IPS-NIHi11 (cell line): ENCODE measurements around the gene DNMT3A.

ENCODE experiments used
- DNase-seq: peaks from one replicate; pipeline ENCODE4 v3.0.0; 2012; ENCODE audit warnings: mixed read lengths, low spot score

The DNMT3A gene

GRCh38 chr2:25257032-25257552 is 84.6 kb downstream of the DNMT3A start:
- no peak for DNase-seq

- no peak for DNase-seq
Observed at GRCh38 chr2:25256488-25256875, 85.2 kb downstream of the DNMT3A start.

- DNase-seq: no peak
Observed at GRCh38 chr2:25255745-25256487, 85.8 kb downstream of the DNMT3A start.

- DNase-seq: no peak
Observed at GRCh38 chr2:25254961-25255360, 86.8 kb downstream of the DNMT3A start.

- DNase-seq: no peak
Observed at GRCh38 chr2:25253153-25253626, 88.5 kb downstream of the DNMT3A start.

- DNase-seq: peak; percentile 97
Observed at GRCh38 chr2:25252291-25253152, 89.2 kb downstream of the DNMT3A start.

GRCh38 chr2:25251422-25252273 is 90.1 kb downstream of the DNMT3A start:
- peak; percentile 46 for DNase-seq

- peak; percentile 66 for DNase-seq
Observed at GRCh38 chr2:25251071-25251421, 90.7 kb downstream of the DNMT3A start.

GRCh38 chr2:25250331-25251070 is 91.2 kb downstream of the DNMT3A start:
- peak; percentile 48 for DNase-seq

GRCh38 chr2:25249785-25250184 is 91.9 kb downstream of the DNMT3A start:
- no peak for DNase-seq

- DNase-seq: no peak
Observed at GRCh38 chr2:25247792-25248512, 93.8 kb downstream of the DNMT3A start.

- no peak for DNase-seq
Observed at GRCh38 chr2:25246558-25247290, 95.0 kb downstream of the DNMT3A start.

- no peak for DNase-seq
Observed at GRCh38 chr2:25246001-25246400, 95.7 kb downstream of the DNMT3A start.

GRCh38 chr2:25245141-25245540 is 96.6 kb downstream of the DNMT3A start:
- no peak for DNase-seq

GRCh38 chr2:25243995-25244394 is 97.7 kb downstream of the DNMT3A start:
- no peak for DNase-seq

GRCh38 chr2:25241452-25241851 is 100.3 kb downstream of the DNMT3A start:
- DNase-seq: no peak

- no peak for DNase-seq
Observed at GRCh38 chr2:25240636-25241035, 101.1 kb downstream of the DNMT3A start.

- no peak for DNase-seq
Observed at GRCh38 chr2:25238920-25239319, 102.8 kb downstream of the DNMT3A start.

- no peak for DNase-seq
Observed at GRCh38 chr2:25237764-25238163, 104.0 kb downstream of the DNMT3A start.

GRCh38 chr2:25236736-25237135 is 105.0 kb downstream of the DNMT3A start:
- DNase-seq: no peak
